H7 (cell line): ENCODE measurements around the gene DNAJC24. TPM values are rescaled to one million over a fixed set of nuclear protein-coding genes. Genes with fewer than 3 reads are reported as not detected.

ENCODE experiments used
- total RNA-seq: library from RNA; depleted of rRNA; stranded (reverse); fragments of >200 nt; shearing (Covaris generic); gene quantifications from 2 replicates; pipeline ENCODE4 v1.2.3, GENCODE V29; 2014; rRNA removed

Gene DNAJC24
- total RNA-seq, 1 experiment from 2014 or later: 10.7 TPM

Other genes with a start within 250 kb of the DNAJC24 start
- gene DCDC1, start 121 bp upstream of the DNAJC24 start, total RNA-seq: 0.18 and 0.59 TPM in 2 replicates
- gene IMMP1L, start 139.8 kb downstream of the DNAJC24 start, total RNA-seq: 23.5 and 33.2 TPM in 2 replicates
- 28.0 and 35.5 TPM in 2 replicates for gene ELP4, start 139.9 kb downstream of the DNAJC24 start, total RNA-seq